ENCODE measurements around the gene ELF1. TPM values are rescaled to one million over a fixed set of nuclear protein-coding genes. Genes with fewer than 3 reads are reported as not detected.
A peak's percentile ranks its signal among the peaks of the same experiment; 100 is the strongest.

Gene ELF1
- total RNA-seq, 4 donors from 2014 or later: 38.0 to 123 (median 105) TPM

DNA sequence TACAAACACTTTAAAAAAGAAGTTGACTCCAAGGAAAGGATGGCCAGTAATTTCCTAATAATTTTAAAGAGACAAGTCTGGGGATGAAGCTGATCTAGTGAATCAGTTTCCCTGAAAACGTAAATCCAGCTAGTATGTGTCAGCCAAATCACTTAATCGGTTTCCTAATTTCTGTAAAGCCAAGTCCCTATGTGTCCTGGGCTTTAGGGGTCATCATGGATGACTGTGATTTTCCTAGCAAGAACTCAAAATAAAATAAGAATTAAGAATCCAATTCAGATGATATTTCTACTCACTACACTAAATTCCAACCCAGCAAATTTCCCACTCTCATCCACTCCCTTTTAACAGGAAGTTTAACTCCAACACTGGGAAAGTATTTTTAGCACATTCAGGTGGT is 35.9 kb downstream of the ELF1 start:
- in situ Hi-C loops (cut with MboI; ENCODE audit: low pct_ligation_motif_present in 1 of 4, low pct_unique_long_range_greater_than_20kb in 1 of 4, low sequenced_read_pairs in 3 of 4): loop anchor here in 1 of 4 donors (25.0 kb wide), 1 partner anchor 196 kb away; the partner anchor contains the start of gene SLC25A15
- Histone ChIP-seq H3K9me3 (no peaks in the 10 kb centered on the region), H3K4me1 (peaks cover 16 to 73% (median 47%) of the 10 kb centered on the region in 4 donors), H3K4me3 (peak overlapping the region in 1 of 4 donors; percentile 40), H3K36me3 (no peaks in the 10 kb centered on the region), H3K27me3 (no peaks in the 10 kb centered on the region), H3K27ac (peak overlapping the region; percentile 69 to 82 (median 75))
- WGBS, 2 donors (ENCODE audit: low coverage in 1 of 2): 57% methylated on average over 2 of the region's 2 CpGs
- intact Hi-C loops (cut with DNase I; ENCODE audit: low total_unique reads): no loop called here
- no peak for DNase-seq
- TF ChIP-seq, protein P1, sequence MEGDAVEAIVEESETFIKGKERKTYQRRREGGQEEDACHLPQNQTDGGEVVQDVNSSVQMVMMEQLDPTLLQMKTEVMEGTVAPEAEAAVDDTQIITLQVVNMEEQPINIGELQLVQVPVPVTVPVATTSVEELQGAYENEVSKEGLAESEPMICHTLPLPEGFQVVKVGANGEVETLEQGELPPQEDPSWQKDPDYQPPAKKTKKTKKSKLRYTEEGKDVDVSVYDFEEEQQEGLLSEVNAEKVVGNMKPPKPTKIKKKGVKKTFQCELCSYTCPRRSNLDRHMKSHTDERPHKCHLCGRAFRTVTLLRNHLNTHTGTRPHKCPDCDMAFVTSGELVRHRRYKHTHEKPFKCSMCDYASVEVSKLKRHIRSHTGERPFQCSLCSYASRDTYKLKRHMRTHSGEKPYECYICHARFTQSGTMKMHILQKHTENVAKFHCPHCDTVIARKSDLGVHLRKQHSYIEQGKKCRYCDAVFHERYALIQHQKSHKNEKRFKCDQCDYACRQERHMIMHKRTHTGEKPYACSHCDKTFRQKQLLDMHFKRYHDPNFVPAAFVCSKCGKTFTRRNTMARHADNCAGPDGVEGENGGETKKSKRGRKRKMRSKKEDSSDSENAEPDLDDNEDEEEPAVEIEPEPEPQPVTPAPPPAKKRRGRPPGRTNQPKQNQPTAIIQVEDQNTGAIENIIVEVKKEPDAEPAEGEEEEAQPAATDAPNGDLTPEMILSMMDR (IDR thresholded peaks at IDR 0.05): no peak
- TF ChIP-seq POLR2A (IDR thresholded peaks at IDR 0.05) (no peak), EP300 (IDR thresholded peaks at IDR 0.05; ENCODE audit: low read depth) (no peak), POLR2AphosphoS5 (IDR thresholded peaks at IDR 0.05) (no peak)

DNA sequence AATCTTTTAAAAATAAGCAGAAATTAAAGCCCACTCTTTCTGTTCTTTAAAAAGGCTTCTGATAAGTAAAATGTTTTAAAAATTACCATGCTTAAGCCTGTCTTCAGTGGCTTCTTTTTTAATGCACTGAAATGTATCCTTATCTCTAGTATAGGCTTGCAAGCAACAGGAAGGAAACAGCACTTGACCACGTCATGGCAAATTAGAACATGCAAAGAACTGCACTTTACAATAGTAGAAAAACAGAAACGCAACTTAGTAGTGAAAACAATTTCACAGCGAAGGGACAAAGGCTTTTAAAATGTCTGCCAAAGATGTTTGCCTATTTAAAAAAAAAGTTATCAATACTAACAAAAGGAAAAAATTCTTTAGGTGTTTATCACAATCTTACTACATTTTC is 36.3 kb downstream of the ELF1 start:
- H3K27ac ChIP-seq: peak overlapping the region; percentile 69 to 82 (median 75)
- in situ Hi-C loops (cut with MboI; ENCODE audit: low pct_ligation_motif_present in 1 of 4, low pct_unique_long_range_greater_than_20kb in 1 of 4, low sequenced_read_pairs in 3 of 4) (loop anchor here in 1 of 4 donors (25.0 kb wide), 1 partner anchor 195 kb away; the partner anchor contains the start of gene SLC25A15), intact Hi-C loops (cut with DNase I; ENCODE audit: low total_unique reads) (no loop called here)
- H3K4me3 ChIP-seq: peak overlapping the region in 2 of 4 donors; percentile 1 to 40
- WGBS, 2 donors (ENCODE audit: low coverage in 1 of 2): 3 to 15% methylated on average over 3 of the region's 3 CpGs
- no peaks in the 10 kb centered on the region for H3K9me3 ChIP-seq
- TF ChIP-seq, protein P1 (IDR thresholded peaks at IDR 0.05): no peak
- TF ChIP-seq POLR2A (IDR thresholded peaks at IDR 0.05) (peak; percentile 83), EP300 (IDR thresholded peaks at IDR 0.05; ENCODE audit: low read depth) (no peak), POLR2AphosphoS5 (IDR thresholded peaks at IDR 0.05) (peak; percentile 81 to 95 (median 94))
- DNase-seq: peak; percentile 41
- H3K4me1 ChIP-seq: peaks cover 12 to 73% (median 45%) of the 10 kb centered on the region in 4 donors
- no peaks in the 10 kb centered on the region for H3K36me3 ChIP-seq
- H3K27me3 ChIP-seq: no peaks in the 10 kb centered on the region

DNA sequence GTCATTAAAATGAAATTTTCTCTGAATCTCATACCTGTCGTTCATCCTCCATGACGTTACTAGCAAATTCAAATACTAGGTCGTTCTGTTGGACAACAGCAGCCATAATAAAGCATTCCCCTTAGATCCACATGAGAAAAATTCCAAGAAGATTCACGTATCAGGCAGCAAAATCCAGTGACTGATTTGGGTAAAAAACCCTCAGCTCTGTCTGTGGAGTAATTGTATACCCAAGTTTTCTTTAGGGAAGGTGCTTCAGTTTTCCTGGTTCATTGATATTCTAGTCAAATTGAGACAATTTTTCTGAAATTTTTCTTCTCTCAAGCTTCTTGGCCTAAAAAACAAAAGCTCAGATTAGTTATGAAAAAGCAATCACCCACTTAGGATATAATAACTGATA is 37.2 kb downstream of the ELF1 start:
- in situ Hi-C loops (cut with MboI; ENCODE audit: low pct_ligation_motif_present in 1 of 4, low pct_unique_long_range_greater_than_20kb in 1 of 4, low sequenced_read_pairs in 3 of 4): loop anchor here in 1 of 4 donors (25.0 kb wide), 1 partner anchor 195 kb away; the partner anchor contains the start of gene SLC25A15
- no peak for DNase-seq
- TF ChIP-seq POLR2A (IDR thresholded peaks at IDR 0.05): no peak
- TF ChIP-seq POLR2AphosphoS5 (IDR thresholded peaks at IDR 0.05): no peak
- no peak for TF ChIP-seq EP300 (IDR thresholded peaks at IDR 0.05; ENCODE audit: low read depth)
- TF ChIP-seq, protein P1 (IDR thresholded peaks at IDR 0.05): no peak
- WGBS, 2 donors (ENCODE audit: low coverage in 1 of 2): 54 to 65% methylated on average over 4 of the region's 4 CpGs
- Histone ChIP-seq H3K27ac (peak overlapping the region; percentile 69 to 82 (median 75)), H3K36me3 (no peaks in the 10 kb centered on the region), H3K4me3 (peak overlapping the region in 3 of 4 donors; percentile 1 to 40 (median 2)), H3K27me3 (no peaks in the 10 kb centered on the region), H3K4me1 (peaks cover 12 to 73% (median 42%) of the 10 kb centered on the region in 4 donors), H3K9me3 (no peaks in the 10 kb centered on the region)
- intact Hi-C loops (cut with DNase I; ENCODE audit: low total_unique reads): no loop called here

DNA sequence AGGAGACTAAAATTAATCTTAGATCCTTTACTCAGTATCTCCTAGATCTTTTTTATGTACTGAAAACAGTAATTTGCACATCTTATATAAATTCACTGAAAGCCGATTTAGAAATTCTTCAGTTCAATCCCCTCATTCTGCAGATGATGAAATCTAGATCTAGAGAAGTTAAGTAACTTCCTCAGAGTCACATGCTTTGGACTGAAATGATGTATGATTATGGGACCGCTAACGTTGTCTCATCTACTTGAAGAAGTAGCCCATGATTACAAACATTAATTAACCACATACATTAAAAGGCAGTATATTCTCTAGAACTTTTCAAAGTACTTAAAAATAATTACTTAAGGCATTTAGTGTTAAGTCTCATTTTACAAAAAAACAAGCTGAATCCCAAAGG is 37.8 kb downstream of the ELF1 start:
- WGBS, 2 donors (ENCODE audit: low coverage in 1 of 2): 62 to 77% methylated on average over 3 of the region's 3 CpGs
- no peak for DNase-seq
- in situ Hi-C loops (cut with MboI; ENCODE audit: low pct_ligation_motif_present in 1 of 4, low pct_unique_long_range_greater_than_20kb in 1 of 4, low sequenced_read_pairs in 3 of 4): loop anchor here in 1 of 4 donors (25.0 kb wide), 1 partner anchor 194 kb away; the partner anchor contains the start of gene SLC25A15
- H3K36me3 ChIP-seq: no peaks in the 10 kb centered on the region
- peak; percentile 26 for TF ChIP-seq POLR2A (IDR thresholded peaks at IDR 0.05)
- TF ChIP-seq EP300 (IDR thresholded peaks at IDR 0.05; ENCODE audit: low read depth): no peak
- TF ChIP-seq POLR2AphosphoS5 (IDR thresholded peaks at IDR 0.05): peak in 2 of 3 donors; percentile 47 to 51
- TF ChIP-seq, protein P1 (IDR thresholded peaks at IDR 0.05): no peak
- H3K4me1 ChIP-seq: peaks cover 12 to 74% (median 41%) of the 10 kb centered on the region in 4 donors
- H3K27me3 ChIP-seq: no peaks in the 10 kb centered on the region
- H3K9me3 ChIP-seq: no peaks in the 10 kb centered on the region
- intact Hi-C loops (cut with DNase I; ENCODE audit: low total_unique reads): no loop called here
- peak overlapping the region; percentile 69 to 82 (median 75) for H3K27ac ChIP-seq
- H3K4me3 ChIP-seq: peak overlapping the region in 3 of 4 donors; percentile 0 to 40 (median 7)
